Right forelimb (tissue), 1 donor: ENCODE data around the gene MATN4.

ENCODE experiments used
- DNase-seq: peaks from one replicate; pipeline ENCODE4 v3.0.0-alpha.2; 2018

The MATN4 gene

DNA sequence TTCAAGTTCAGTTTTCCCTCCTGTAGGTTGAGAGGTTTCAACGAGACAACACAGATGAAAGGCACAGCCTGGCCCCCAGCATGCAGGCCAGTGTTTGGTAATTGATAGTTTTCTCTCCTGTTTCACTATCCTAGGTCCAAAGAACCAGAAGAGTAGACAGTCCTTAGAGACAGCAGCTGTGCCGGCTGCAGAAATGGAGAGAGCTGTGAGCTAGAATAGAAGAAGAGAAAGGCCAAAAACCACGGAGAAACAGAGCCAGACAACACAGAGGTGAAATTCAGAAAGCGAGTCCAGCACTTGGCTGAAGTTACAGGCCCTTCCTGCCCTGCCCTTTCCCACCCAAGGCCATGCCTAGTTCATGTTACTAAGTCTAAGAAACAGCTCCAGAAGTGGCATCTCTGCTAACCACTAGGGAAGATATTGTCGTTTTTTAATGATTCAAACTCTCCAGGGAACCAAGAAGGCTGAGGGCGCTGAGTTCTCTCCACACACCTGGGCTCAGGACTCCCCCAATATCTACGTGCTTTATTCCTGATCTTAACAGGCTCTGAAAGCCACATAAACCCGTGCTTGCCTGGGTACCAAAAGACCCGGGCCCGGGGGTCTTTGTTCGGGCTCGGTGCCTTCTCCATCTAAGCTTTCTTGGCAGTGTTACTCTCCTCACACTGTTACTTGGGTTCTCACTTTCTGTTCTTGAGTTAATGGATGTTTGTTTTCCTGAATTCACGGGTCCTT, 18.0 kb downstream of the MATN4 start:
- DNase-seq = no peak

DNA sequence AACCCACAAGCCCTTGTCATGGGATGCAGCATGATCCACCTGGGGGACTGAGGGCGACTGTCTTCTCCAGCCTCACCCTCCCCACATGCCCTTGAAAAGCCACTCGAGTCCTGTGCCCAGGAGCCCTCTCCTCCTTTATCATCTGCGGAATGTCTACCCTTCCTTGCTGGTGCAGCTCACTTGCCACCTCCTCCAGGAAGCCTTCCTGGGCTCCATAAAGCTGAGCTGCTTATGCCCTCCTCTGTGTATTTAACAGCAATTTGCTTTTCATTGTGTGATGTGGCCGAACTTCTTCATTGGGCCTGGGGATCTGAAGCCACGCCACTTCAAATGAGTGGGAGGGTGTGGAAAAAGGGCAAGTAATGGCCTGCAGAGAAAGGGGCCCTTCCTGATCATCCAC, 19.2 kb downstream of the MATN4 start:
- no peak for DNase-seq

DNA sequence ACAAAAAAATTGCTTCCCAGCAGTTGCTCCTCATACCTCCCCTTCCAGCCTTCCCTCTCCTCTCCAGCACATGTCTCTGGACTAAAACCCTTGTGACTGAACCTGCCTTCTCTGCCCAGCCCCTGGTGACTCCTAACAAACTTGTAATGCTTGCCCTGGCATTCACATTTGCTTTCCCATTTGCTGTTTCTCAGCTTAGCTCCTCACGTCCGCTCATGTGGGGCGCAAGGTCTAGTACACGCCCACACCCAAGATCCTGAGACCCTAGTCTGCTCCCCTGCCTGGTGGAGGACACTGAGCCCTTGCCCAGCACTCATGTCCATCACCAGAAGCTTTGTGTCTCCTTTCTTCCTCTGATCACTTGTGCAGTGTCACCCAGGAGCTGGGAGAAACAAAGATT, 19.7 kb downstream of the MATN4 start:
- no peak for DNase-seq

DNA sequence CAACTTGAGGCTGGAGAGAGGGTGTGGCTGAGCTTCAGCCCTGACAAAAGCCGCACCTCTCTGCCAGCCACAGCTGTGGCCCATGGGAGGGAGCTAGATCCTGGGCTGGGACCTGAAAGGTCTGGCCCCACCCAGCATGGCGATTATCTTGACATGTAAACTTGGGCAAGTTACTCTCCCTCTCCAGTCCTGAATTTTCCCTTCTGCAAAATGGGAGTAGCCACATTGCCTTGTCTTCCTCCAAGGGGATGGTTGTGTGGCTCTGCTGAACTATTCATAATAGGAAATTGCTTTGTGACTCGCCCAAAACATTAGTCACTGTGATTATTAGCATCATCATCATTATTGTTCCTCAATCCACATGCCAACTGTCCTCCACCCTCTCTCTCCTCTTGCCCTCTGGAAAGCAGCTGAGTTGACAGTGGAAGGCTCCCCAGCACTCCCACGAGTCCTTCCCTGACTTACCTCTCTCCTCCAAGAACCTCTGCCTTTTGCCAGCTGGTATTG, 24.5 kb downstream of the MATN4 start:
- DNase-seq = no peak

DNA sequence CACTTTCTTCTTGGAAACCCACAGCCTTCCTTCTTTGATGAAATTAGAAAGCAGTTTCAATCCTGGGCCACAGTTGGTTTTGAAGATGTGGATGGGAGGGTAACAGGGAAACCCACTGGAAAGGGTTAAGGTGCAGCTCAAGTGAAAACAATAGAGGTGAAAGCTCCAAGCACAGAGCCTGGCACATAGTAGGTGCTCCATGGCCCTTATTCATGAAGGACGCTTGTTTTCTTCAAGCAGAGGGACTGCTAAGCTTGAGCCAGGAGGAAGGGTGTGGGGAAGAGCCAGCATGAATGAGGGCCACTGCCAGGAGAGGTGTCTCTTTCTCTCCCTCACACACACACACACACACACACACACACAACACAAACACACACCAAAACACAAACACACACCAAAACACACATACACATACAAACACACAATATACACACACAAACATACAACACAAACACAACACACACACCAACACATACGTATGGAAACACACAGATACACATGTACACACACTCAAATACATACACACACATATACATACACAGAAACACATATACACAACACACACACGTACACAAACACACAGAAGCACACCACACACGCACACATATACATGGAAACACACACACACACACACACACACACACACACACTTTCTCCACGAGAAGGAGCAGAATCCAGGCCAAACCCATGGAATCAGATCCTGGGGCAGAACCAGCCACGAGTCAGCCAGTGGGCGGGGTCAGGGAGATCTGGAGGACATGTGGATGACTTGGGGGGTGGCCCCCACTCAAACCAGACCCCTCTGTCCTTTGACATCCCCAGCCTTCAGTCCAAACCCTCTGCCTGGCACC, 25.2 kb downstream of the MATN4 start:
- no peak for DNase-seq

DNA sequence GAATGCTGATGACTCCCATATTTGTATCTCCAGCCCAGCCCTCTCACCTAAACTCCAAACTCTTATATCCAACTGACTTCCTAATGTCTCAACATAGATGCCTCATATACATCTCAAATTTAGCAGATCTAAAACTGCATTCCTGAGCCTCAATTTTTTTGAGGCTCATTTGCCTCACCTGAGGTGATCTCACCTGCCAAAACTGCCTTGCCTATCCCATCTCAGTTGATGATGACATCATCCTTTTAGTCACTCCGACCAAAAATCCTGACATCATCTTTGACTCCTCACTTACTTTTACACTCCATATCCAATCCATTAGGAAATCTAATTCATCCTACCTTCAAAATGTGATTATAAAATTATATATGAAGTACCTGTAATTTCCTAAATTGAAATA, 28.1 kb downstream of the MATN4 start:
- DNase-seq = no peak

DNA sequence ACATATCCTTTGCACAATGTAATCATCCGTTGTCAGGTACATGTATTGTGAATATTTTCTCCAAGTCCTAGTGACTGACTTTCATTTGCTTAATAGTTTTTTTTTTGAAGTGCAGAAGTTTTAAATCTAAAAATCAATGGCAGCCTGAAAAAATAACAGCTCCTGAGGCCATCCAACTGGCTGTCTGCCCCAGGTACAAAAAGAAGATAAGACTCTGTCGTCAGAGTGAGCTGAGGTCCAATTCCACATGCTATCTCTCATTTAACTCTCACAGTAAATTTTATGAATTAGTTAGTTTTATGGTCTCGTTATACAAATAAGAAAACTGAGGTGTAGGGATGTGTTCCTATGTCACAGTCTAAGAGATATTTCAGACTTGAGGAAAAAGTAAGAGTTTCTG, 32.8 kb downstream of the MATN4 start:
- no peak for DNase-seq

DNA sequence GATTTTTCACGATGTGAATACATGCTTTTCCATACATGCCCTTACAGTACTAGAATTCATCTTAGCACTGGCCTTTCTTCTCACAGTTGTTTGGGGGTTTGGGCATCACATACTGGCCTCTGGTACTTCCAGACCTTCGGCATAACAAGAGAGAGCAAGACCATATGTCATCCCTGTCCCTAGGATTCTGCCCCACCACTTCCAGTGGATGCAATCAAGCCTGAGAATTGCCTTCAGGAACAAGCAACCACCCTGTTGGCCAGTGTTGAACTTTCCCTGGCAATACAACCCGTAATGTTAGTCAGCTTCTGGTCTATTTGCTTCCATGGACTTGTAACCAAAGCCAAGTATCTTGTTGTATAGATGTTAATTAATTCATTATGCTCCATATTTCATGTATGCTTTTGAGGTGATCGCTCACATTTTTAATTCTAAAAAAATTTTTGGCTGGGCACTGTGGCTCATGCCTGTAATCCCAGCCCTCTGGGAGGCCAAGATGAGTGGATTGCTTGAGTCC, 38.3 kb downstream of the MATN4 start:
- DNase-seq = no peak

DNA sequence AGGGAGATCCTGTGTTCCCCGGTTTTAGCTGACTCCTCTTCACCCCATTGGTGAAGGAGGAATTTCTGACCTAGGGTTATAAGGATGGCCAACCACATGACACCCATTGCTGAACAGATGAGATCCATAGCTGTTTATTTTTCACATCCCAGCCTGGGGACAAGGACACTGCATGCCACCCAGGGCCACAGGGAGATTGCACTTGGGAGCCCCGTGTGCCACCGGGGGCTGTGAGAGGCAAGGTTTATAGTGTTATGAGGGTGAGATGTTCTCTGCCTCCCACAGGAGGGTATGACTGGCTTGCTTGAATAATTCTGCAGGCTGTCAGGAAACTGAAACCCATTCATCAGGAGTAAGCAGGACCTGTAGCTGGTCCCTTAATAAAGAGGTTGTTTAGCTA, 39.0 kb downstream of the MATN4 start:
- DNase-seq = no peak

DNA sequence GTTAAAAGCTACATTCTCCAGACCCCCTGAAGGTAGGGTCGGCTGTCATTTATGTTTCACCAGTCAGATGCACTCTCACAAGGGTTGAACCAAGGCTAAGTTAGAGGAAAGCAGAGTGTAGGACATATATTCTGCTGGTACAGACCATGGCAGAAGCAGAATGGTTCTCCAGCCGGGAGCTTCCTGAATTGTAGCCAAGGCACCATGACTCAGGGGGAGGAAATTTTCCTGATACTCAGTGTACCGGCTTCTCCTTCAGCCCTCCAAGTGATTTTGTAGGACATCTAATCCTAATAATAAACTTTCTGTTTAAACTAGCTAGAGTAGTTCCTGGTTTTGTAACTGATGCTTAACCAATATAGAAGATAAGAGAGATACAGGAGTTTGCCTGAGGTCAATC, 39.6 kb downstream of the MATN4 start:
- DNase-seq = no peak

DNA sequence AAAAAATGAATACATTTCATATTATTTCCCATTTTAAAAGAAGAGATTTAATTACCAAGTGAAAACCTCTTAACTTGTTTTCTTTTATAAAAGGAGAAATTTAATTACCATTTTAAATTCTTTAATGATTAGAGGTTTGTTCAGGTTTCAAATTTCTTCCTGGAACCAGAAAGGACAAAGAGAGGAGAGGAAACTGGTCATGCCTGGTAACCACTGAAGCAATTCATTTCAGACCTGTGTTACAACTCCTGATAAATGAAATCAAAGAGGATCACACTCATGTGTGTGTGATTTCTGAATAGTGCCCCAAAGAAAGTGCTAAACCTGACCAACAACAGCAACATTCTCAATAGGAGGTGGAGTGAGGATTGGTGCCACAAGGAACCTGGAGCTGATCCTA, 41.1 kb downstream of the MATN4 start:
- DNase-seq = no peak

DNA sequence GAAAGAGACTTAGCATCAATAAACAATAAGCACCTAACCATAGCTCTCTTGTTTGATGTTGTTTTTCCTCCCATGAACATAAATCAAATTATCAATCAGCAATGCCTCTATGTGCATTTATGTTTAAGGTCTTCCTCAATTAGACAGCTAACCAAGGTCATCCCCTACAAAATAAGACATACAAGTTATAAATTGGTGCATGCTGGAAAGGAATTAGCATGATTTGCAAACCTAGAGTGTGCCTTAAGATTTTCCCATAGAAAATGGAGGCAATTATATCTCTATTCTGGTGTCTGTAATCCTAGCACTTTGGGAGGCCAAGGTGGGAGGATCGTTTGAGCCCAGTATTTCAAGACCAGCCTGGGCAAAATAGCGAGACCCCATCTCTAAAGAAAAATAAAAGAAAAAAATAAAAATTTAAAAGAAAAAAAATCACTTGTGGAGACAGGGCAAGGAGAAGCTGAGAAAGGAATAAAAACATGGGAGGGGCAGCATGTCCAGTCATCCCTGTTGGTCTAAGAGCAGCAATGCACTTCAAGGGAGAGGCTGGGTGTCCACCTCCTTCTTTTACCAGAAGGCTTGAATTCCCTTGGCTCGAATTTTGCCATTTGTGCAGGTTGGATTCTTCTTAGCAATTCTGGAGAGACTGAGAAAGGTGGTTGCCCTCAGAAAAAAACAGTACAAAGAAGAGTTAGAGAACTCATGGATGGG, 44.4 kb downstream of the MATN4 start:
- DNase-seq = no peak

DNA sequence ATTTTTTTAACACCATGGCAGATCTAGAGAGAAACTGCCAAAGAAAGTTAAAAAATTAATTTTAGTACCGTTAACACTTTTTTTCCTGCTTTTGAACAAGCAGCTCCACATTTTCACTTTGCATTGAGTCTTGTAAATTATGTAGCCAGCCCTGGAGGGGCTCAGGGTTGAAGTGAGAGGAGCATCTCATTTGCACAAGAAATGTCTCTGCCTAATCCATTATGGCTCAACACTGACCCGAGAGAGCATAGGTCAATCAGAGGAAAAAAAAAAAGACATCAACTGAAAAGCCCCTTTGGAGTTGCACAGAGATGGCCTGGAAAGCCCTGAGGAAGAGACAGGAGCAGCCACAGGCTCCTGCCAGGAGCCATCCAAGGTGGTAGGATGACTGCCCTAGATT, 49.4 kb downstream of the MATN4 start:
- DNase-seq = no peak

DNA sequence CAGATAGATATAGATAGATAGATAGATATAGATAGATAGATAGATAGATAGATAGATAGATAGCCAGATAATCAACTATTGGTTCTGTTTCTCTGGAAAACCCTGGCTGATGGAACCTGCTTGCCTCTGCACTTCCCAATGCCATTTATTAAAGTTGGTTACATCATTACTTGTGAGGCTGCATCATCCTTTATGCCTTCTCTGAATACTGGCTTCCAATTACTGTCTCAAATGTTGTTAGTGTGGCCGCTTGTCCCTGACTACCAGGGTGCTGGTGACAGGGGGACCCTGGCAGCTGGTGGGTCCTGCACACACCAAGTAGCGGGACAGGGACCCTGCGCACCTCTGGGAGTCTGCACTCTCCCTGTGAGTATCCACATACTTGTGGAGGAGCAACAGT, 49.8 kb downstream of the MATN4 start:
- no peak for DNase-seq

DNA sequence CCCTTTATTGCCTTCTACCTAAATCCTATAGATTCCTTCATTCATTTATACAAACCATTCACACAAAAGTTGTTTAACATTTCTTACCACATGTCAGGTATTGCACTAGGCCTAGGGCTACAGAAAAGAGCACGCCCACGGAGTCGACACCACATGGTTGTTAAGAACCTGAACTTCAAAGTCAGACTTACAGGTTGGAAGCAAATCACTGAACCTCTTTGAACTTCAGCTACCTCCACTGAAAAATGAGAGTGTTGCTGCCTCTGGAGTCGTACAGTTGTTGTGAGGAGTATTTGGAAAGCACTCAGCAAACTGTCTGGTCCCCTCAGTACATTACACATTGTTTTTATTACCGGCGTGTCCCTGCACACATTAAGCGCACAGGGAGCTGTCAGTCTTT, 50.4 kb downstream of the MATN4 start:
- no peak for DNase-seq

DNA sequence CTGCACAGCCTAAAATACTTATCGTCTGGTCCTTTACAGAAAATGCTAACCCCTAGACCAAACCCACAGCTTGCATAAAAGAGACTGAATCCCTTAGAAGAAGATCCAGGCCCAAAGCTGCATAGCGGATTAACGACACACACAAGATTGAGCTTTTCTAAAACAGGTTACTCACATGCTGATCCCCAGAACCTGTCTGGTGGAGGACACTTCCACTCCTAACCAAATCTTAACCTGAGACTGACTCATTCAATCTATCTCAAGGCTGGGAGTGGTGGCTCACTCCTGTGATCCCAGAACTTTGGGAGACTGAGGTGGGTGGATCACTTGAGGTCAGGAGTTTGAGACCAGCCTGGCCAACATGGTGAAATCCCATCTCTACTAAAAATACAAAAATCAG, 50.9 kb downstream of the MATN4 start:
- no peak for DNase-seq

DNA sequence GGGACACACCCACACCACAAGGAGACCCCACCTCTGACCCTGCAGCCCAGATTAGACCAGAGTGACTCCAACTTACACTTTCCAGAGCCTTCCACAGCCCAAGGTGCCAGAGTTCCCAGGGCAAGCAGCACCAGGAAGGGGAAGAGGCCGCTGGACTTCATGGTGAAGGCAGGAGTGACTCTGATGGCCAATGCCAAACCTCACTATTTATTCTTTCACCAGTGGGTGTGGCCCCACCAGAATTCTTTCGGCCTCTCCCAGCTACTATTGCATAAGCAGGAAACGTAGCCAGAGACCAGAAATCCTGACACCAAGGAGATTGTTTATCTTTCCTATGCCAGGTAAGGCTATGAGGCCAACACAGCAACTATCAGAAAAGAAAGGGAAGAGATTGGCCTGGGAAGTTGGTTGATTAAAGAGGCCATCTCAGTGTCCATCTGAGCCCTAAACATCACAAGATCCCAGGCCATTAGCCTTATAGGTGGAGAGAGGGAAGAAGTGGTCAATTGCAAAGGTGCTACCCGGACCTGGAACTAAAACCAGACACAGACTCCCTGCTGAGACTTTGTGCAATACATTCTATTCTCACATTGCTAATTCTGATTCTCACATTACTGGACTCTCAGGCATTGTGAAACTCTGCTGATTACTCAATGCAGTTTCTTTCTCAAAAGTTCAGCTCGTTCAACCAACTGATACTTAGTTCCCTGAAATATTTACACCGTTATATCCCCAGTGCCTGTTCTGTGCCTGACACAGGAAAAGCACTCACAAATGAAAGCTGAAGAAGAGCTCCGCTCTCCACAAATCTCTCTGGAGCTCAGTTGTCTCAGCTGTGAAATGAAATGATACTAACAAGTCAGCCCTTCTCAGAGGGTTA, 53.5 kb downstream of the MATN4 start, which contains the start of gene SLPI:
TSS of gene SLPI (minus strand) at position 182 of the 880 bp plus-strand sequence. CDS start at position 161, 21 bp downstream.
- DNase-seq = no peak

DNA sequence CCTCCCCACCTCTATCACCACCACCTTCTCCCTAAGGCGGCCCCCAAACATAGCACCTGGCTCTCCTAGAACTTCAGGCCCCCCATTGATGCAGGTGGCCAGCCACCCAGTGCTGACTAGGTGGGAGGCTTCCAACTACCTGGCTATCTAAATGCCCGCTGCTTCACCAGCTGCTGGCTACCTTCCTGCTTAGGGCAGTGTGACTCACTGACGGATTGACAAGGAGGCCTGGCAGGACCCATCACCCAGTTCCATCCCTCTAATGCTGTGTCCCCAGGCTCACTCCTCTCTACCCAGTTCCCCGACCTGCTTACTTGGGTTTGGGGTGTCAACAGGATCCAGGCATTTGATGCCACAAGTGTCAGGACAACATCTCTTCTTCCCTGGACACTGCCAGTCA, 54.8 kb downstream of the MATN4 start:
- DNase-seq = no peak

DNA sequence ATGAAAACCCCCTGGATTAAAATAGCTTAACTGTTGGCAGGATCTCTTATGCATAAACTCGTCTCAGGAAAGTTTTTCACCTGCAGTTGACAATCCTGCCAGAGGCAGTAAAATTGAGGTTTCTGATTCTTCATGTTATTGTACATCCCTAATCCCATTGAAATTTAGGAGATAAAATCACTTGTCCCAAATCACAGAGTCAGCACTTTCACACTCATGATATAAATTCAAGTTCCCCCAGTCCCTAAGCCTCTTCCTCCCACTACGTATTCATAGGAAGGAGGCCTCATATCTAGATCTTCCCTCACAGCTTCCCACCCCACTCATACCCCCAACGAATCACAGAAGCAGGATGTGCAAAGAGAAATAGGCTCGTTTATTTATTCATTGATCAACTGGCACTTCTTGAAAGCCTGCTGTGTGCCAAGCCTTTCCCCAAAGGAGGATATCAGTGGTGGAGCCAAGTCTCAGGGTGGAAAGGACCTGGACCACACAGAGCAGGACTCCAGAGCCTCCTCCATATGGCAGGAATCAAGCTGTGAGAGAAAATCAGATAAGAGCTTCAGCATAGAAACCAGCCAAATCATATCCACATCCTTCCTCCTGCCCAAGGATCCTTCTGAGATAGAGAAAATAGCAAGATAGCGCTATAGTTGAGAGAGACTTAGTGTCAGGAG, 56.1 kb downstream of the MATN4 start:
- no peak for DNase-seq

DNA sequence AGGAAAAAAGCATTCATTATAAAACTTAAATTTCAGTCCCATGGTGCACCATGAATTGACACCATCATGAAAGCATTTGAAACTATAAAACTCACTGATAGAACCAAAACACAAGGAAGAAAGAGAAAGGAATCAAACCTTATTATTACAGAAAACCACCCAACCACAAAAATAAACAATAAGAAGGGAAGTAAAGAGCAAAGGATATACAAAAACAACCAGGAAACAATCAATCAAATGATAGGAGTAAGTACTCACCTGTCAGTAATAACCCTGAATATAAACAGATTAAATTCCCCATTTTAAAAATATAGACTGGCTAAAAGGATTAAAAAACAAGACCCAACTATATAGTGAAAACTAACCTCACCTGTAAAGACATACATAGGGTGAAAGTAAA, 59.5 kb downstream of the MATN4 start:
- no peak for DNase-seq

DNA sequence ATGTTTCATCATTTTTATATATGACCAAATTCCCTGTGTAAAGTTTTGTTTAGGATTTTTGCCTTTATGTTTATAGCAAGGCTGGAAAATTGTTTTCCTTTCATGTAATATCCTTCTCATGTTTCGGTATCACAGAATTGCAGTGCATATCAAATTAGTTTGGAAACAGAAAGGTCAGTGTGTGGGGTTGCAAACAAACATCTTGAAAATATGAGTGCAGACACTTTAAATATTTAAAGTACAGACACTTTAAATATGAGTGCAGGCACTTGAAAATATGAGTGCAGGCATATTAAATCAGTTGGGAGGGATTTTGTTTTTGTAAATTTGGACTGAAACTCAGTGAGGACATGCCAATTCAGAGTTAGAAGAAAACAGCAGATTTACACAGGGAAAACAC, 60.2 kb downstream of the MATN4 start:
- no peak for DNase-seq

DNA sequence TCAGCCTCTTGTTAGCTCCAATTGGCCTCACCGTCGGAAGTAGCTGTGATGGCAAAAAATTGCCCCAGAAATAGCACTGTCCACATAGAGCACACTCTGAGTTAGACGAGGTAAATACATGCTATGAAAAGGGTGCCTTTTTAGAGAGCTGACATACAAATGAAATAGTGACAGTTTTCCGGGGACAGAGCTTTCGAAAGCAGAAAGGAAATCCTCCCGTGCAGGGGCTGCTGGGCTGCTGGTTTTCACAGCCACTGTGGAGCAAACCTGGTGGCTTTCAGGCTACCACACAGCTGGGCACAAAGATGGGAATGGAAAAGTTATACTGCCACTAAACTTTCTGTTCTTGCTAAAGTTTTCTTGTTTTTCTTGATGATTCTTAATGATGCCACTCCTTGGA, 62.0 kb downstream of the MATN4 start:
- DNase-seq = no peak
